BJ (cell line): Measurements from ENCODE around the gene PTPN9. TPM values are rescaled to one million over a fixed set of nuclear protein-coding genes. Genes with fewer than 3 reads are reported as not detected.

Source experiments
- CTCF ChIA-PET: fragments of 350-600 bp; formaldehyde crosslinking; extraction: SDS; loops from one replicate; lab custom pipeline; 2021; ENCODE audit warnings: antibody characterized with exemption, inconsistent platforms; lab: Yijun Ruan, JAX
- POLR2A ChIA-PET: fragments of 300-600 bp; sonication (Branson Sonifier 250); formaldehyde crosslinking; extraction: SDS; loops from one replicate; lab custom pipeline; 2021; ENCODE audit warnings: antibody characterized with exemption; lab: Charles Lee
- DNase-seq: peaks from one replicate; pipeline ENCODE4 v3.0.0-alpha.2; 2011; ENCODE audit warnings: low read depth
- H3K27me3 ChIP-seq: 2 replicates; pipeline ENCODE4 v1.6.0; 2011; ENCODE audit warnings: low read length; ENCODE audit not compliant: control insufficient read depth, insufficient read depth
- H3K36me3 ChIP-seq: 2 replicates; pipeline ENCODE4 v1.5.1; 2011; ENCODE audit warnings: low read length; ENCODE audit not compliant: control insufficient read depth, insufficient read depth
- H3K4me3 ChIP-seq: 2 replicates; pipeline ENCODE4 v1.5.1; 2011; ENCODE audit warnings: low read depth, mild to moderate bottlenecking, control low read depth, low read length
- polyA plus RNA-seq: library from polyadenylated mRNA; depleted of rRNA; stranded (reverse); fragments of >200 nt; gene quantifications from 2 replicates; pipeline ENCODE4 v1.2.3, GENCODE V29; 2011
- TF ChIP-seq, protein P1 (sequence below): IDR thresholded peaks from 2 replicates; pipeline ENCODE4 v1.5.1; 2011; ENCODE audit warnings: low read depth, mild to moderate bottlenecking, control low read depth, inconsistent platforms, low read length, moderate library complexity; ENCODE audit not compliant: insufficient read depth

Gene PTPN9
- polyA plus RNA-seq, 1 experiment, result 55.5 TPM

GRCh38 chr15:75578173-75578947, 755 bp downstream of the PTPN9 start:
- DNase-seq, result no peak
- Histone ChIP-seq H3K4me3 (peak overlapping the region; percentile 80), H3K27me3 (no peaks in the 10 kb centered on the region), H3K36me3 (no peaks in the 10 kb centered on the region)
- CTCF ChIA-PET, result interaction anchor here (0.6 to 1.2 kb wide), 8 partner anchors 9 to 142 kb away, joined by 3 to 5 read pairs (median 3); no protein-coding TSS in a partner anchor
- TF ChIP-seq, protein P1, sequence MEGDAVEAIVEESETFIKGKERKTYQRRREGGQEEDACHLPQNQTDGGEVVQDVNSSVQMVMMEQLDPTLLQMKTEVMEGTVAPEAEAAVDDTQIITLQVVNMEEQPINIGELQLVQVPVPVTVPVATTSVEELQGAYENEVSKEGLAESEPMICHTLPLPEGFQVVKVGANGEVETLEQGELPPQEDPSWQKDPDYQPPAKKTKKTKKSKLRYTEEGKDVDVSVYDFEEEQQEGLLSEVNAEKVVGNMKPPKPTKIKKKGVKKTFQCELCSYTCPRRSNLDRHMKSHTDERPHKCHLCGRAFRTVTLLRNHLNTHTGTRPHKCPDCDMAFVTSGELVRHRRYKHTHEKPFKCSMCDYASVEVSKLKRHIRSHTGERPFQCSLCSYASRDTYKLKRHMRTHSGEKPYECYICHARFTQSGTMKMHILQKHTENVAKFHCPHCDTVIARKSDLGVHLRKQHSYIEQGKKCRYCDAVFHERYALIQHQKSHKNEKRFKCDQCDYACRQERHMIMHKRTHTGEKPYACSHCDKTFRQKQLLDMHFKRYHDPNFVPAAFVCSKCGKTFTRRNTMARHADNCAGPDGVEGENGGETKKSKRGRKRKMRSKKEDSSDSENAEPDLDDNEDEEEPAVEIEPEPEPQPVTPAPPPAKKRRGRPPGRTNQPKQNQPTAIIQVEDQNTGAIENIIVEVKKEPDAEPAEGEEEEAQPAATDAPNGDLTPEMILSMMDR, result no peak
- POLR2A ChIA-PET, result no interaction called here

GRCh38 chr15:75577401-75578172, 1.5 kb downstream of the PTPN9 start:
- Histone ChIP-seq H3K36me3 (no peaks in the 10 kb centered on the region), H3K4me3 (peak overlapping the region; percentile 80), H3K27me3 (no peaks in the 10 kb centered on the region)
- ChIA-PET POLR2A (no interaction called here), CTCF (interaction anchor here (0.7 to 1.2 kb wide), 3 partner anchors 33 to 142 kb away, joined by 3 to 5 read pairs (median 3); no protein-coding TSS in a partner anchor)
- TF ChIP-seq, protein P1, result no peak
- DNase-seq, result no peak

- DNase-seq, result no peak
- no peaks in the 10 kb centered on the region for H3K27me3 ChIP-seq
- POLR2A ChIA-PET, result no interaction called here
- 0 out of 2 replicates have a peak, but pooled peaks cover 1% of the 10 kb centered on the region for H3K36me3 ChIP-seq
- TF ChIP-seq, protein P1, result no peak
- CTCF ChIA-PET, result interaction anchor here (1.1 kb wide), 1 partner anchor 65 kb away, joined by 3 read pairs; no protein-coding TSS in a partner anchor
- H3K4me3 ChIP-seq, result no peak overlapping the region
Observed at GRCh38 chr15:75573648-75574384, 5.3 kb downstream of the PTPN9 start.

DNA sequence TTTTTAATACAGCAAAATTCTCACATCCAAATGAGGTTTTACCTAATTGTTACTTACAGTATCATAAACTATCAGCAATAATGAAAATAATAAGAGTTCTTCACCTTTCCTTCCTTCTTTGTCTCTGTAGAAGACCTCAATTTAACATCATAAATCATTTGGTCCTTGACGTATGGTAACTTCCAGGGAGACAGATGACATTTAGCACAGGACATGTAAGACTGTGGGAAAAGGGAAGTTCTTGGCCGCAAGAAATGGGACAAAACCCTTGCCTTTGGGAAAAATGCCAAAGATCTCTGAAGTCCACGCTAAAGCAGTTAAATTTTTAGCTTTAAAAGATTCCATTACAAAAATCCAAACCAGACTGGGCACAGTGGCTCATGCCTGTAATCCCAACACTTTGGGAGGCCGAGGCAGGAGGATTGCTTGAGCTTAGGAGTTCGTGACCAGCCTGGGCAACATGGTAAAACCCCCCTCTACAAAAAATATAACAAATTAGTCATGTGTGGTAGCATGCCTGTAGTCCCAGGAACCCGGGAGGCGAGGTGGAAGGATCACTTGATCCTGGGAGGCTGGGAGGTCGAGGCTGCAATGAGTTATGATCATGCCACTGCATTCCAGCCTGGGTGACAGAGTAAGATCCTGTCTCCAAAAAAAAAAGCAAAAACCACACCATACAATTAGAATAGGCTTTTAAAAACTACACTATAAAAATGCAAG, 8.8 kb downstream of the PTPN9 start:
- TF ChIP-seq, protein P1, result no peak
- H3K27me3 ChIP-seq, result no peaks in the 10 kb centered on the region
- H3K36me3 ChIP-seq, result 0 out of 2 replicates have a peak, but pooled peaks cover 1% of the 10 kb centered on the region
- CTCF ChIA-PET, result no interaction called here
- POLR2A ChIA-PET, result interaction anchor here (0.6 kb wide), 1 partner anchor 111 kb away, joined by 3 read pairs; no protein-coding TSS in a partner anchor
- no peak overlapping the region for H3K4me3 ChIP-seq
- no peak for DNase-seq
